ENCODE results near the gene MAP6.

DNA sequence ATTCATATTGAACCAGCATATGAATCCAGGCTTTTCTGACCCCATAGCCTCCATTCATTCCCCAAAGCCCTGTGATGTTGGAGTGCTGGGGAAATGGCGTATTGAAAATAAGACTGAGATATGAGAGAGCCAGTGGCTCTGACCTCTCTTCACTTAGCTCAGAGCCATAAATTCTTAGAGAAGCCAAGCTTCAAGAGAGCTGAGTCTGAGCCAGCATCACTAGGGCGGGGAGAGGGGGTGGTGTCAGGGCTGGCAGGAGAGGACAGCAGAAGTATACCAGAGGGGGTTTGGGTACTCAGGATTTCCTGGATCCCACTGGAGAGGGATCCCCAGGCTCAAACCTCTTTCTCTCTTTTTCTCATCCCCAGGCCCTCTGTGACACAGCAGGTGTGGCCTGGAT is 32.1 kb upstream of the MAP6 start:
- TF ChIP-seq, protein P1, sequence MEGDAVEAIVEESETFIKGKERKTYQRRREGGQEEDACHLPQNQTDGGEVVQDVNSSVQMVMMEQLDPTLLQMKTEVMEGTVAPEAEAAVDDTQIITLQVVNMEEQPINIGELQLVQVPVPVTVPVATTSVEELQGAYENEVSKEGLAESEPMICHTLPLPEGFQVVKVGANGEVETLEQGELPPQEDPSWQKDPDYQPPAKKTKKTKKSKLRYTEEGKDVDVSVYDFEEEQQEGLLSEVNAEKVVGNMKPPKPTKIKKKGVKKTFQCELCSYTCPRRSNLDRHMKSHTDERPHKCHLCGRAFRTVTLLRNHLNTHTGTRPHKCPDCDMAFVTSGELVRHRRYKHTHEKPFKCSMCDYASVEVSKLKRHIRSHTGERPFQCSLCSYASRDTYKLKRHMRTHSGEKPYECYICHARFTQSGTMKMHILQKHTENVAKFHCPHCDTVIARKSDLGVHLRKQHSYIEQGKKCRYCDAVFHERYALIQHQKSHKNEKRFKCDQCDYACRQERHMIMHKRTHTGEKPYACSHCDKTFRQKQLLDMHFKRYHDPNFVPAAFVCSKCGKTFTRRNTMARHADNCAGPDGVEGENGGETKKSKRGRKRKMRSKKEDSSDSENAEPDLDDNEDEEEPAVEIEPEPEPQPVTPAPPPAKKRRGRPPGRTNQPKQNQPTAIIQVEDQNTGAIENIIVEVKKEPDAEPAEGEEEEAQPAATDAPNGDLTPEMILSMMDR (IDR thresholded peaks at IDR 0.05) = no peak
- no peak for TF ChIP-seq POLR2A (IDR thresholded peaks at IDR 0.05)
